ENCODE results near the gene CEBPA.

DNA sequence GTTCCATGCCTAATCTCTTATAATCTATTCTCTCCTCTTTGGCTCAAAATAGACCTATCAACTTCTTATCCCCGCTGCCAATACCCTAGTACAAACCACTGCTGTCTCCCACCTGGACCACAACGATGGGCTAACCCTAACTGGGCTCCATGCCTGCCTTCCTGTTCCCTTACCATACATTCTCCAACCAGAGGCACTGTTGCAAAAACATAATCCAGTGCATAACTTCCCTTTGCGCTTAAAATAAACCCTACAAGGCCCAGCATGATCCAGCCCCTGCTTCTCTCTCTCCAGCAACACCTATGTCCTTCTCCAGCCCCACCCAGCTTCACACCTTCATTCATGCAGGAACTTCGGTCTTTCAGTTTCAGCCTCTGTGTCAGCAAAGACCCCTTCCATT is 27.4 kb upstream of the CEBPA start:
- no peak for TF ChIP-seq TARDBP (IDR thresholded peaks at IDR 0.05)
- no peak for TF ChIP-seq SUZ12 (IDR thresholded peaks at IDR 0.05)
- TF ChIP-seq, protein P1, sequence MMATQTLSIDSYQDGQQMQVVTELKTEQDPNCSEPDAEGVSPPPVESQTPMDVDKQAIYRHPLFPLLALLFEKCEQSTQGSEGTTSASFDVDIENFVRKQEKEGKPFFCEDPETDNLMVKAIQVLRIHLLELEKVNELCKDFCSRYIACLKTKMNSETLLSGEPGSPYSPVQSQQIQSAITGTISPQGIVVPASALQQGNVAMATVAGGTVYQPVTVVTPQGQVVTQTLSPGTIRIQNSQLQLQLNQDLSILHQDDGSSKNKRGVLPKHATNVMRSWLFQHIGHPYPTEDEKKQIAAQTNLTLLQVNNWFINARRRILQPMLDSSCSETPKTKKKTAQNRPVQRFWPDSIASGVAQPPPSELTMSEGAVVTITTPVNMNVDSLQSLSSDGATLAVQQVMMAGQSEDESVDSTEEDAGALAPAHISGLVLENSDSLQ (IDR thresholded peaks at IDR 0.05): no peak
- no peak for TF ChIP-seq FOXM1 (IDR thresholded peaks at IDR 0.05; ENCODE audit: borderline replicate concordance)
- no peak for TF ChIP-seq FOXK2 (IDR thresholded peaks at IDR 0.05)
- no peak for TF ChIP-seq SP1 (IDR thresholded peaks at IDR 0.05)
- no peak for TF ChIP-seq FOXA1 (IDR thresholded peaks at IDR 0.05)
- TF ChIP-seq ELF4 (IDR thresholded peaks at IDR 0.05): no peak
- TF ChIP-seq CTBP1 (IDR thresholded peaks at IDR 0.05; ENCODE audit: borderline replicate concordance): no peak
- TF ChIP-seq LEF1 (IDR thresholded peaks at IDR 0.05; ENCODE audit: borderline replicate concordance): no peak
- TF ChIP-seq HDGF (IDR thresholded peaks at IDR 0.05; ENCODE audit: borderline replicate concordance): no peak
- no peak for TF ChIP-seq BHLHE40 (IDR thresholded peaks at IDR 0.05; ENCODE audit: borderline replicate concordance)
